Prostate gland (tissue), 2 donors: Measurements from ENCODE around the gene ZC3H18.

Experiments used
- POLR2A ChIP-seq: fragments of 450-650 bp; IDR thresholded peaks from one replicate; pipeline ENCODE4 v1.6.1; 2016; ENCODE audit warnings: antibody characterized with exemption, mild to moderate bottlenecking
- POLR2AphosphoS5 ChIP-seq: sonication (generic); formaldehyde crosslinking; IDR thresholded peaks from one replicate; pipeline ENCODE4 v1.6.1; 2017; ENCODE audit warnings: antibody characterized with exemption
- TF ChIP-seq, protein P1 (sequence below), 4 experiments: fragments of 200-600 bp in 2 of 4; fragments of 450-650 bp in 2 of 4; sonication (generic) in 2 of 4; IDR thresholded peaks; 1 replicate in 3 of 4; 2 replicates in 1 of 4; pipeline ENCODE4 v1.5.1; 2016 to 2019; ENCODE audit warnings: antibody characterized with exemption in 4 of 4, mild to moderate bottlenecking in 2 of 4, moderate library complexity in 2 of 4

DNA sequence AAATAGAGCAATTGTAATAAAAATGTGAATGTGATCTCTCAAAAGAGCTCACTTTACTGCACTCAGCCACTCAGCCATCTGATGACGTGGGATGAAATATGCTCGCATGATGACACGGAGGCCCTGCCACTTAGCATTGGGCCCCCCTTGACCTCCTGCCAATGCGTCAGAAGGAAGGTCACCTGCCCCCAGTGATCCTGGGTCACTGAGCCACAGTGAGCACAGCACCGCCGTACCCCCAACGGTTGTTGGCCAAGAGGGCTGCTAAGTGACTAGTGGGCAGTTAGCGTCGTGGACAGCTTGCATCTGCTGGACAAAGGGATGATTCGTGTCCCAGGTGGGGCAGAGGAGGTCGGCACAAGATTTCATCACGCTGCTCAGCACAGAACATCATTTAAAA is 22.9 kb downstream of the ZC3H18 start:
- TF ChIP-seq, protein P1, sequence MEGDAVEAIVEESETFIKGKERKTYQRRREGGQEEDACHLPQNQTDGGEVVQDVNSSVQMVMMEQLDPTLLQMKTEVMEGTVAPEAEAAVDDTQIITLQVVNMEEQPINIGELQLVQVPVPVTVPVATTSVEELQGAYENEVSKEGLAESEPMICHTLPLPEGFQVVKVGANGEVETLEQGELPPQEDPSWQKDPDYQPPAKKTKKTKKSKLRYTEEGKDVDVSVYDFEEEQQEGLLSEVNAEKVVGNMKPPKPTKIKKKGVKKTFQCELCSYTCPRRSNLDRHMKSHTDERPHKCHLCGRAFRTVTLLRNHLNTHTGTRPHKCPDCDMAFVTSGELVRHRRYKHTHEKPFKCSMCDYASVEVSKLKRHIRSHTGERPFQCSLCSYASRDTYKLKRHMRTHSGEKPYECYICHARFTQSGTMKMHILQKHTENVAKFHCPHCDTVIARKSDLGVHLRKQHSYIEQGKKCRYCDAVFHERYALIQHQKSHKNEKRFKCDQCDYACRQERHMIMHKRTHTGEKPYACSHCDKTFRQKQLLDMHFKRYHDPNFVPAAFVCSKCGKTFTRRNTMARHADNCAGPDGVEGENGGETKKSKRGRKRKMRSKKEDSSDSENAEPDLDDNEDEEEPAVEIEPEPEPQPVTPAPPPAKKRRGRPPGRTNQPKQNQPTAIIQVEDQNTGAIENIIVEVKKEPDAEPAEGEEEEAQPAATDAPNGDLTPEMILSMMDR (IDR thresholded peaks at IDR 0.05), result no peak
- TF ChIP-seq POLR2A, result no peak
- no peak for TF ChIP-seq POLR2AphosphoS5
